SK-N-MC (cell line): ENCODE data around the gene SEMA5A.

ENCODE experiments used
- EZH2 ChIP-seq: fragments of 200-600 bp; sonication (generic); IDR thresholded peaks from one replicate; pipeline ENCODE4 v1.6.1; 2017; ENCODE audit warnings: antibody characterized with exemption
- POLR2AphosphoS5 ChIP-seq: IDR thresholded peaks from 2 replicates; pipeline ENCODE4 v1.6.1; 2012; ENCODE audit warnings: mild to moderate bottlenecking, low read depth, low read length, borderline replicate concordance

DNA sequence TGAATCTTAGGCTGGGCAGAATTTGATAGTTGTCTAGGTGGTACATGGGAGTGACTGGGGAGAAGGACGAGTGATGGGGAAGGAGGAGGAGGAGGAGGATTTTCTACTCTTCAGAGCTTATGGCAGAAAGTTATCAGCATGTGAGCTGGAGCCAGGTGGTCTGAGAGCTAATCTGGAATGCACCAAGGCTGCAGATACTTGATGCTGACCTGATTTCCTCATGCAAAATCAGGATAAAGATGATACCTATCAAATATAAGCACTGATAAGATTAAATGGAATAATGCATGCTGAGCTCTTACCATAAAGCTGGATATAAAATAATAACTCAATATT lies 250.4 kb downstream of the SEMA5A start:
- TF ChIP-seq POLR2AphosphoS5 = no peak
- TF ChIP-seq EZH2 = no peak
